Body of pancreas (tissue), 4 donors: ENCODE data around the gene SPHK2. TPM values are rescaled to one million over a fixed set of nuclear protein-coding genes. Genes with fewer than 3 reads are reported as not detected.

ENCODE experiments used
- ATAC-seq: fragments of 150-250 bp; one replicate; pipeline ENCODE4 v1.9.1; 2016
- DNase-seq, 4 donors: peaks; one replicate each; pipeline ENCODE4 v3.0.0-alpha.2; 2019
- H3K27ac ChIP-seq, 4 donors: fragments of 200-600 bp; sonication (generic); 1 replicate in 3 of 4; 2 replicates in 1 of 4; pipeline versions ENCODE4 v1.5.1 to v1.6.1; 2016 to 2019; ENCODE audit warnings: mild to moderate bottlenecking in 1 of 4, mixed read lengths in 1 of 4, moderate library complexity in 1 of 4
- H3K27me3 ChIP-seq, 2 donors: fragments of 200-600 bp; sonication (generic); one replicate each; pipeline ENCODE4 v1.6.0; 2016; ENCODE audit warnings: mild to moderate bottlenecking in 1 of 2
- H3K36me3 ChIP-seq, 2 donors: fragments of 200-600 bp; sonication (generic); replicated peaks in 1 of 2; 2 replicates each; pipeline ENCODE4 v1.5.1; 2016; ENCODE audit warnings: low read depth in 2 of 2; ENCODE audit not compliant: insufficient read depth in 1 of 2
- H3K4me1 ChIP-seq: fragments of 200-600 bp; sonication (generic); one replicate; pipeline ENCODE4 v1.6.0; 2016
- H3K4me3 ChIP-seq, 2 donors: fragments of 200-600 bp; sonication (generic); 1 replicate in 1 of 2; 2 replicates in 1 of 2; pipeline ENCODE4 v1.5.1; 2016 to 2019
- H3K9me3 ChIP-seq, 3 donors: fragments of 200-600 bp; sonication (generic); 1 replicate in 2 of 3; 2 replicates in 1 of 3; pipeline ENCODE4 v1.5.1; 2016
- CTCF ChIP-seq, 7 experiments: fragments of 450-650 bp in 4 of 7; fragments of 200-600 bp in 3 of 7; sonication (generic) in 3 of 7; IDR thresholded peaks; one replicate each; pipeline ENCODE4 v1.5.1; 2016 to 2019; ENCODE audit warnings: antibody characterized with exemption in 7 of 7
- POLR2A ChIP-seq, 3 donors: fragments of 450-650 bp; IDR thresholded peaks; one replicate each; pipeline ENCODE4 v1.6.1; 2016; ENCODE audit warnings: antibody characterized with exemption in 3 of 3, mild to moderate bottlenecking in 2 of 3
- WGBS, 2 donors: methylation state at CpG; one replicate each; pipeline ENCODE4 v1.1.5; 2017; 5-methylcytosine and 5-hydroxymethylcytosine counted together
- intact Hi-C: fragments of 100-400 bp; cut with DNase I; formaldehyde crosslinking; loops from one replicate; pipeline ENCODE4 v1.15.1; 2023
- total RNA-seq, 2 donors: library from RNA; depleted of rRNA; stranded (reverse); fragments of >200 nt; gene quantifications; one replicate each; pipeline ENCODE4 v1.1.0, GENCODE V29; 2016

Gene SPHK2
- total RNA-seq, 2 donors from 2014 or later, result 8.3 to 37.6 TPM

DNA sequence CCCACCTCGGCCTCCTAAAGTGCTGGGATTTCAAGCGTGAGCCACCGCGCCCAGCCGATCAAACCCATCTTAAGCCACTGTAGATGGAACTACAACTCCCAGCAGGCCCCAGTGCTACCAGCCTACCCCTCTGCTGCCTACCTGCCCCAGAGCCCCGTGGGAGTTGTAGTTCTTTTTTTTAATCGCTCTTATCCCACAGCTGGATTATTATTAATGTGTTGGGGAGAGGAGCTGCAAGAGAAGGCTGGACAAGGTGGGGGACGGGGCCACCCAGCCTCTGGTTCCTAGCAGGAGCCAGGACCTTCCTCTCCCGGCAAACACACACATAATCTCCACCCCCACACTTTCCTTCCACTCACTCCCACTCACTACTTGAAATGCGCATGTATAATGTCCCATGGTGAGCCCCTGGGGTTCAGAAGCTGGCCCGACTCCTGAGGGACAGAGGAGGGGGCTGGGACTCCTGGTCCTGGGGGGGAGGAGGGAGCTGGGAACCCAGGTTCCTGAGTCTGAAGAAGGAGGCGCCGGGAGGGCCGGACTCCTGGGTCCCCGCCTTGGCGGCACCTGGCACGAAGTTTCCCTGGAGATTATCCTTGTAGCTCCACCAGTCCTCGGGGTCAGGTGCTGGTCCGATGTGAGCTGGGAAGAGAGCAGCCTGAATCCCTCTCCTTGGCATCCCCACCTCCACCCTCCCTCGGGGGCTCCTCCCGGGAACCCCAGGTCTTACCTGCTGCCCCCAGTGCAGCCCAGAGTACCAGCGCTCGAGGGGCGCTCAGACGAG, 25.7 kb downstream of the SPHK2 start:
- no peaks in the 10 kb centered on the region for H3K36me3 ChIP-seq
- peaks cover 28% of the 10 kb centered on the region for H3K4me1 ChIP-seq
- ATAC-seq, result peak; percentile 73
- TF ChIP-seq CTCF (IDR thresholded peaks at IDR 0.05) (no peak), POLR2A (IDR thresholded peaks at IDR 0.05) (no peak)
- no peaks in the 10 kb centered on the region for H3K9me3 ChIP-seq
- WGBS, 2 donors, result 3 to 8% methylated on average over 16 to 25 of the region's 25 CpGs
- H3K27ac ChIP-seq, result peak overlapping the region; percentile 84 to 92 (median 90)
- peak; percentile 80 to 87 (median 85) for DNase-seq
- intact Hi-C loops, result no loop called here
- H3K4me3 ChIP-seq, result no peak overlapping the region
- no peaks in the 10 kb centered on the region for H3K27me3 ChIP-seq

GRCh38 chr19:48645620-48646000, 26.3 kb downstream of the SPHK2 start:
- TF ChIP-seq CTCF (IDR thresholded peaks at IDR 0.05) (peak in 1 of 7 experiments; percentile 2), POLR2A (IDR thresholded peaks at IDR 0.05) (no peak)
- no peaks in the 10 kb centered on the region for H3K27me3 ChIP-seq
- peak overlapping the region in 1 of 2 donors; percentile 10 for H3K4me3 ChIP-seq
- H3K4me1 ChIP-seq, result peaks cover 28% of the 10 kb centered on the region
- DNase-seq (no peak), ATAC-seq (peak; percentile 3)
- no peaks in the 10 kb centered on the region for H3K36me3 ChIP-seq
- 1 to 2% methylated on average over 5 to 6 of the region's 6 CpGs for WGBS, 2 donors
- H3K9me3 ChIP-seq, result no peaks in the 10 kb centered on the region
- H3K27ac ChIP-seq, result peak overlapping the region; percentile 84 to 92 (median 90)
- intact Hi-C loops, result no loop called here

GRCh38 chr19:48646001-48646721, 26.9 kb downstream of the SPHK2 start, which contains the start of gene CA11:
TSS of gene CA11 (minus strand) at chr19:48646187. CDS start at chr19:48645632, 555 bp downstream.
- ATAC-seq, result peak; percentile 91
- WGBS, 2 donors, result 1% methylated on average over 17 to 22 of the region's 33 CpGs
- DNase-seq, result peak; percentile 89 to 90 (median 89)
- Histone ChIP-seq H3K27ac (peak within 1 kb of the TSS; percentile 84 to 92 (median 90)), H3K4me3 (peak within 1 kb of the TSS; percentile 10 to 35), H3K4me1 (peaks cover 23% of the 10 kb centered on the region), H3K9me3 (no peaks in the 10 kb centered on the region), H3K27me3 (no peaks in the 10 kb centered on the region), H3K36me3 (no peaks in the 10 kb centered on the region)
- peak in 2 of 3 donors; percentile 57 to 67 for TF ChIP-seq POLR2A (IDR thresholded peaks at IDR 0.05)
- TF ChIP-seq CTCF (IDR thresholded peaks at IDR 0.05), result peak; percentile 90 to 98 (median 96)
- intact Hi-C loops, result no loop called here

GRCh38 chr19:48646722-48647216, 27.5 kb downstream of the SPHK2 start:
- intact Hi-C loops, result no loop called here
- TF ChIP-seq POLR2A (IDR thresholded peaks at IDR 0.05) (no peak), CTCF (IDR thresholded peaks at IDR 0.05) (no peak)

More at GRCh38 chr19:48646722-48647216, 27.5 kb downstream of the SPHK2 start:
- no peaks in the 10 kb centered on the region for H3K27me3 ChIP-seq
- peaks cover 22% of the 10 kb centered on the region for H3K4me1 ChIP-seq
- no peaks in the 10 kb centered on the region for H3K9me3 ChIP-seq
- DNase-seq (no peak), ATAC-seq (no peak)
- 10 to 12% methylated on average over 9 to 10 of the region's 10 CpGs for WGBS, 2 donors
- H3K4me3 ChIP-seq, result no peak overlapping the region
- H3K36me3 ChIP-seq, result no peaks in the 10 kb centered on the region
- H3K27ac ChIP-seq, result peak overlapping the region; percentile 84 to 92 (median 90)
